ENCODE data around the gene ZNF155. TPM values are rescaled to one million over a fixed set of nuclear protein-coding genes. Genes with fewer than 3 reads are reported as not detected.
A peak's percentile ranks its signal among the peaks of the same experiment; 100 is the strongest.

The ZNF155 gene
- total RNA-seq, 1 experiment from 2014 or later = 10.1 TPM

DNA sequence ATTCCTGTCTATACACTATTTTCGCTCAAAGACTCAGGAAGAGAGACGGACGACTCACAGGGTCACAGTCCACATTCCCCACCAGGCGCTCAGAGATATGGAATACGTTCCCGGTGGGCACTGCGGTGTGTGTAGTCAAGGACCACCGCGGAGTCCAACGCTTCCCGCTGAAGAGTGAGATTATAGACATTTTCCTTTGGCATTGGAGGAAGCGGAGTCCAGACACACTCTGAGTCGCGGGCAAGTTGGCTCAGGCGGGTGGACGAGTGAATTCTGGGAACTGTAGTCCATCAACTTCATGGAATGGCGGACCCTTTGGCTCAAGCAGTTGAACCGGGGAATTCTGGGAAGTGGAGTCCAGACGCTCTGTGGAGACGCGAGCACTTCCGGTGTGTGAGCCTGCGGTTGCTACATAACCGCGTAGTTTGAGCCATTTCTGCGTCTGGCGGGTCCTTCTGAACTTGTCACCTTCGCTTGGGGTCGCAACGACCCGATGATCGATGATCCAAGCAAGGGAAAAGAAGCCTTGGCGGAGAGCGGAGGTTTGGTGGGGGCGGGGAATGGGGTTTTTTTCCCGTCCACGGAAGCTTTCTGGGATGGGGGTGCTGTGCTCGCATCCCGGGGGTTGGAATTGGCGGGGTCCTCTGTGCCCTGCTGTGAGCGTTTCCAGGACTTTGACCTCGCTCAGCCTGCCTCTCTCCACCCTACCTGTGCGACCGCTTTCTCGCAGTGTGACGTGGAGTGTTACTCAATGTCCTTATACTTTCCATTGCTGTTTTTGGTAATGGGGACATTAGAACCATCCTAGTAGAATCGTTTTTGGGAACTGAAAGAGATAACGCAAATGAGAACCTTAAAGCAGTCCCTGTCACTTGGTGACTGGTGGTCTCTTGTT is 18.8 kb downstream of the ZNF155 start, which contains the start of gene ZNF230:
Gene ZNF230, plus strand, starts transcription at position 392 of the 895 bp plus-strand sequence. CDS start 4,122 bp downstream, outside the sequence.
- H3K9ac ChIP-seq (ENCODE audit: extremely low read depth, insufficient read length, low read length) = peak within 1 kb of the TSS; percentile 59
- H3K4me3 Mint-ChIP-seq = peak within 1 kb of the TSS; percentile 92 to 99
- H3K36me3 Mint-ChIP-seq (ENCODE audit: insufficient read depth in 1 of 3, low read depth in 3 of 3) = peaks cover 10 to 18% (median 14%) of the 10 kb centered on the region in 3 experiments
- DNase-seq = peak; percentile 93
- H3K27ac ChIP-seq (ENCODE audit: insufficient read length, low read depth, low read length) = no peak within 1 kb of the TSS
- no peak within 1 kb of the TSS for H3T11ph ChIP-seq (ENCODE audit: low read length)
- H4K20me1 ChIP-seq (ENCODE audit: control insufficient read depth, insufficient read depth, insufficient read length) = no peaks in the 10 kb centered on the region
- peaks cover 3% of the 10 kb centered on the region; the same call in 1 of the 2 replicates for H3K27me3 Mint-ChIP-seq (ENCODE audit: low read depth)
- H2BK5ac ChIP-seq (ENCODE audit: insufficient read length, low read length) = no peak within 1 kb of the TSS
- H2BK15ac ChIP-seq (ENCODE audit: low read depth, low read length) = no peak within 1 kb of the TSS
- no peak within 1 kb of the TSS for H3K14ac ChIP-seq (ENCODE audit: insufficient read depth, low read length)
- no peaks in the 10 kb centered on the region; the same call in 1 of the 2 replicates for H3K79me2 ChIP-seq (ENCODE audit: insufficient read depth, low read length)
- no peak within 1 kb of the TSS for H3K56ac ChIP-seq (ENCODE audit: insufficient read length, low read depth, low read length)
- no peaks in the 10 kb centered on the region for H3K9me3 ChIP-seq (ENCODE audit: control insufficient read depth, low read depth, low read length)
- peak within 1 kb of the TSS; percentile 52 for H2AFZ ChIP-seq (ENCODE audit: low read length)
- H3K4me2 ChIP-seq (ENCODE audit: insufficient read depth, insufficient read length, low read length) = peak within 1 kb of the TSS; percentile 81
- H4K8ac ChIP-seq (replicated peaks; ENCODE audit: insufficient read length, low read depth, low read length) = no peak within 1 kb of the TSS
- H3K27ac Mint-ChIP-seq = peak within 1 kb of the TSS; percentile 61 to 97 (median 65); a peak in 6 of 7 replicates
- no CpG with 5 or more reads among the region's 48 CpGs for WGBS (ENCODE audit: extremely low coverage, insufficient read length, low lambda C conversion rate)
- no peak within 1 kb of the TSS for H3K4ac ChIP-seq (ENCODE audit: low read depth, low read length)
- H3K9me3 Mint-ChIP-seq = peaks cover 6 to 30% of the 10 kb centered on the region in 2 experiments; a peak in 4 of 5 replicates
- H2BK120ac ChIP-seq (ENCODE audit: low read depth, low read length, poor library complexity, severe bottlenecking) = no peak within 1 kb of the TSS
- H3K27me3 ChIP-seq (ENCODE audit: insufficient read depth, low read length) = no peaks in the 10 kb centered on the region
- peaks cover 4% of the 10 kb centered on the region for H3K23me2 ChIP-seq (ENCODE audit: insufficient read length, low read depth, low read length, poor library complexity, severe bottlenecking)
- no peaks in the 10 kb centered on the region; the same call in 1 of the 2 replicates for H3K4me1 ChIP-seq (ENCODE audit: insufficient read depth, low read length)
- TF ChIP-seq, protein P1, sequence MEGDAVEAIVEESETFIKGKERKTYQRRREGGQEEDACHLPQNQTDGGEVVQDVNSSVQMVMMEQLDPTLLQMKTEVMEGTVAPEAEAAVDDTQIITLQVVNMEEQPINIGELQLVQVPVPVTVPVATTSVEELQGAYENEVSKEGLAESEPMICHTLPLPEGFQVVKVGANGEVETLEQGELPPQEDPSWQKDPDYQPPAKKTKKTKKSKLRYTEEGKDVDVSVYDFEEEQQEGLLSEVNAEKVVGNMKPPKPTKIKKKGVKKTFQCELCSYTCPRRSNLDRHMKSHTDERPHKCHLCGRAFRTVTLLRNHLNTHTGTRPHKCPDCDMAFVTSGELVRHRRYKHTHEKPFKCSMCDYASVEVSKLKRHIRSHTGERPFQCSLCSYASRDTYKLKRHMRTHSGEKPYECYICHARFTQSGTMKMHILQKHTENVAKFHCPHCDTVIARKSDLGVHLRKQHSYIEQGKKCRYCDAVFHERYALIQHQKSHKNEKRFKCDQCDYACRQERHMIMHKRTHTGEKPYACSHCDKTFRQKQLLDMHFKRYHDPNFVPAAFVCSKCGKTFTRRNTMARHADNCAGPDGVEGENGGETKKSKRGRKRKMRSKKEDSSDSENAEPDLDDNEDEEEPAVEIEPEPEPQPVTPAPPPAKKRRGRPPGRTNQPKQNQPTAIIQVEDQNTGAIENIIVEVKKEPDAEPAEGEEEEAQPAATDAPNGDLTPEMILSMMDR (conservative IDR thresholded peaks at IDR 0.05) = no peak
- H2BK12ac ChIP-seq (ENCODE audit: insufficient read length, low read depth, low read length) = no peak within 1 kb of the TSS
- H2AK5ac ChIP-seq (ENCODE audit: insufficient read length, low read length) = no peak within 1 kb of the TSS
- no peak within 1 kb of the TSS for H3K23ac ChIP-seq (ENCODE audit: insufficient read length, low read depth, low read length)
- H3K4me1 Mint-ChIP-seq = peaks cover 10 to 14% of the 10 kb centered on the region in 2 experiments
- H3K18ac ChIP-seq (ENCODE audit: insufficient read length, low read depth, low read length) = no peak within 1 kb of the TSS
- no peak within 1 kb of the TSS for H4K91ac ChIP-seq (ENCODE audit: insufficient read length, low read depth, low read length)
- no peak within 1 kb of the TSS for H4K5ac ChIP-seq (ENCODE audit: insufficient read length, low read depth, low read length)
- no peak within 1 kb of the TSS for H2BK20ac ChIP-seq (ENCODE audit: low read depth, low read length, poor library complexity, severe bottlenecking)
- H3K79me1 ChIP-seq (ENCODE audit: insufficient read depth, low read depth, low read length, poor library complexity, severe bottlenecking) = no peaks in the 10 kb centered on the region
